ENCODE data around the gene RNASE9.

DNA sequence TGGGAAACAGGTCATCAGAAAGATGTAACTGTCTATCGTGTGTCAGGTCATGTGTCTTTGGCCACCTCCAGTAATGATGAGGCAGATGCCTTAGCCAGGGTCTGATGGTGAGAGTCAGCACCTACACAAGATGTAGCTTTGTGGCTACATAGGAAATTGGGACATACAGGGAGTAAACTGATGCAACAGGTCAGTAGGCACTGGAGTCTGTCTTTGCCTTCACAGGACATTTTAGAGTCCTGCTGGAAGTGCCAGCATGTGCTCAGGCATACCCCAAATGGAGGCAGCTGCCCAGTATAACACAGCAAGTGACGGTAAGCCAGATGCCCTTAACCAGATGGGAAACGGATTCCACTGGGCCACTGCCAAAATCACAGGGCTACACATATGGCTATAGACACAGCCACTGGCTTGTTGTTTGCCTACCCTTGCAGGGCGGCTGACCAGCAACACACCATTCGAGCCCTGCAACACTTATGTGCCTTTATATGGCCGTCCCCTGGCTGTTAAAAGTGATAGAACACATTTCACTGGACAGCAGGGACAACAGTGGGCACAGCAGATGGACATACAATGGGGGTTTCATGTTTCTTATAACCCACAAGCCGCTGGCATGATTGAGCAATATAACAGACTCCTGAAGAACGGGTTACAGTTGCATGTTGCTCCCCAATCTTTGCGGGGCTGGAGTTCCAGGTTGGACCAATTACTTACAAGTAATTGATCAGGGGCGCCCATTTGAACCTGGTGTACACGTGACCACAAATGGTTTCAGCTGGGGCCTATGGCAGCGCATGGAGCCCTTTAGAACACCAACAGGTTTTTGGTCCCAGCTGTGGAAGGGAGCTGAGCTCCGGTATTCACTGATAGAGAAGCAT, 43.2 kb upstream of the RNASE9 start:
- TF ChIP-seq SP1 (IDR thresholded peaks at IDR 0.05) (no peak), FOXA1 (IDR thresholded peaks at IDR 0.05) (no peak), TAF1 (conservative IDR thresholded peaks at IDR 0.05) (no peak), RAD21 (IDR thresholded peaks at IDR 0.05) (no peak), YY1 (IDR thresholded peaks at IDR 0.05) (no peak)
- TF ChIP-seq, protein P1, sequence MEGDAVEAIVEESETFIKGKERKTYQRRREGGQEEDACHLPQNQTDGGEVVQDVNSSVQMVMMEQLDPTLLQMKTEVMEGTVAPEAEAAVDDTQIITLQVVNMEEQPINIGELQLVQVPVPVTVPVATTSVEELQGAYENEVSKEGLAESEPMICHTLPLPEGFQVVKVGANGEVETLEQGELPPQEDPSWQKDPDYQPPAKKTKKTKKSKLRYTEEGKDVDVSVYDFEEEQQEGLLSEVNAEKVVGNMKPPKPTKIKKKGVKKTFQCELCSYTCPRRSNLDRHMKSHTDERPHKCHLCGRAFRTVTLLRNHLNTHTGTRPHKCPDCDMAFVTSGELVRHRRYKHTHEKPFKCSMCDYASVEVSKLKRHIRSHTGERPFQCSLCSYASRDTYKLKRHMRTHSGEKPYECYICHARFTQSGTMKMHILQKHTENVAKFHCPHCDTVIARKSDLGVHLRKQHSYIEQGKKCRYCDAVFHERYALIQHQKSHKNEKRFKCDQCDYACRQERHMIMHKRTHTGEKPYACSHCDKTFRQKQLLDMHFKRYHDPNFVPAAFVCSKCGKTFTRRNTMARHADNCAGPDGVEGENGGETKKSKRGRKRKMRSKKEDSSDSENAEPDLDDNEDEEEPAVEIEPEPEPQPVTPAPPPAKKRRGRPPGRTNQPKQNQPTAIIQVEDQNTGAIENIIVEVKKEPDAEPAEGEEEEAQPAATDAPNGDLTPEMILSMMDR (IDR thresholded peaks at IDR 0.05; ENCODE audit: low read depth, low read length, missing input control), result no peak
- TF ChIP-seq, protein P2, sequence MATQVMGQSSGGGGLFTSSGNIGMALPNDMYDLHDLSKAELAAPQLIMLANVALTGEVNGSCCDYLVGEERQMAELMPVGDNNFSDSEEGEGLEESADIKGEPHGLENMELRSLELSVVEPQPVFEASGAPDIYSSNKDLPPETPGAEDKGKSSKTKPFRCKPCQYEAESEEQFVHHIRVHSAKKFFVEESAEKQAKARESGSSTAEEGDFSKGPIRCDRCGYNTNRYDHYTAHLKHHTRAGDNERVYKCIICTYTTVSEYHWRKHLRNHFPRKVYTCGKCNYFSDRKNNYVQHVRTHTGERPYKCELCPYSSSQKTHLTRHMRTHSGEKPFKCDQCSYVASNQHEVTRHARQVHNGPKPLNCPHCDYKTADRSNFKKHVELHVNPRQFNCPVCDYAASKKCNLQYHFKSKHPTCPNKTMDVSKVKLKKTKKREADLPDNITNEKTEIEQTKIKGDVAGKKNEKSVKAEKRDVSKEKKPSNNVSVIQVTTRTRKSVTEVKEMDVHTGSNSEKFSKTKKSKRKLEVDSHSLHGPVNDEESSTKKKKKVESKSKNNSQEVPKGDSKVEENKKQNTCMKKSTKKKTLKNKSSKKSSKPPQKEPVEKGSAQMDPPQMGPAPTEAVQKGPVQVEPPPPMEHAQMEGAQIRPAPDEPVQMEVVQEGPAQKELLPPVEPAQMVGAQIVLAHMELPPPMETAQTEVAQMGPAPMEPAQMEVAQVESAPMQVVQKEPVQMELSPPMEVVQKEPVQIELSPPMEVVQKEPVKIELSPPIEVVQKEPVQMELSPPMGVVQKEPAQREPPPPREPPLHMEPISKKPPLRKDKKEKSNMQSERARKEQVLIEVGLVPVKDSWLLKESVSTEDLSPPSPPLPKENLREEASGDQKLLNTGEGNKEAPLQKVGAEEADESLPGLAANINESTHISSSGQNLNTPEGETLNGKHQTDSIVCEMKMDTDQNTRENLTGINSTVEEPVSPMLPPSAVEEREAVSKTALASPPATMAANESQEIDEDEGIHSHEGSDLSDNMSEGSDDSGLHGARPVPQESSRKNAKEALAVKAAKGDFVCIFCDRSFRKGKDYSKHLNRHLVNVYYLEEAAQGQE (IDR thresholded peaks at IDR 0.05), result no peak
